ENCODE measurements around the gene PHF10. TPM values are rescaled to one million over a fixed set of nuclear protein-coding genes. Genes with fewer than 3 reads are reported as not detected.
A peak's percentile ranks its signal among the peaks of the same experiment; 100 is the strongest.

PHF10 gene
- total RNA-seq, 4 donors from 2014 or later: 41.5 to 93.1 (median 47.8) TPM

GRCh38 chr6:169656546-169657283, 67.6 kb downstream of the PHF10 start:
- H3K27me3 ChIP-seq: no peaks in the 10 kb centered on the region
- no peak overlapping the region for H3K27ac ChIP-seq
- H3K4me3 ChIP-seq: no peak overlapping the region
- TF ChIP-seq EP300 (IDR thresholded peaks at IDR 0.05): no peak
- no peak for TF ChIP-seq CTCF (IDR thresholded peaks at IDR 0.05)
- no peak for DNase-seq (ENCODE audit: low spot score in 2 of 2)
- WGBS: 94% methylated on average over 23 of the region's 23 CpGs
- peaks cover 36% of the 10 kb centered on the region for H3K36me3 ChIP-seq
- H3K9me3 ChIP-seq: no peaks in the 10 kb centered on the region
- peaks cover 12% of the 10 kb centered on the region for H3K4me1 ChIP-seq

- H3K36me3 ChIP-seq: peaks cover 18% of the 10 kb centered on the region
- H3K27ac ChIP-seq: peak overlapping the region; percentile 87
- no peak for DNase-seq (ENCODE audit: low spot score in 2 of 2)
- TF ChIP-seq POLR2AphosphoS5 (IDR thresholded peaks at IDR 0.05): peak in 1 of 3 donors; percentile 10
- no peak for TF ChIP-seq CTCF (IDR thresholded peaks at IDR 0.05)
- peak in 1 of 2 donors; percentile 14 for TF ChIP-seq POLR2A (IDR thresholded peaks at IDR 0.05)
- TF ChIP-seq EP300 (IDR thresholded peaks at IDR 0.05): no peak
- no peaks in the 10 kb centered on the region for H3K9me3 ChIP-seq
- H3K4me3 ChIP-seq: peak overlapping the region; percentile 52
- peaks cover 12% of the 10 kb centered on the region for H3K4me1 ChIP-seq
- H3K27me3 ChIP-seq: no peaks in the 10 kb centered on the region
- WGBS: 58% methylated on average over 37 of the region's 46 CpGs
Measured at GRCh38 chr6:169654598-169655391, 69.5 kb downstream of the PHF10 start.

Other genes starting within 250 kb of the PHF10 start
- gene WDR27, start 22.5 kb downstream of the PHF10 start, total RNA-seq: 10 to 100 TPM; 17.3 to 59.4 (median 26.6) TPM
- gene C6orf120, start 22.4 kb downstream of the PHF10 start, total RNA-seq: 10 to 100 TPM; 19.4 to 23.1 (median 20.1) TPM
- 1 to 10 TPM; 1.3 to 4.0 (median 2.2) TPM for gene DYNLT2, start 27.1 kb upstream of the PHF10 start, total RNA-seq
- 10 to 100 TPM; 14.6 to 49.1 (median 20.4) TPM for gene ERMARD, start 27.1 kb upstream of the PHF10 start, total RNA-seq